ENCODE measurements around the gene HIVEP2. TPM values are rescaled to one million over a fixed set of nuclear protein-coding genes. Genes with fewer than 3 reads are reported as not detected.
A peak's percentile ranks its signal among the peaks of the same experiment; 100 is the strongest.

HIVEP2 gene
- total and polyA plus RNA-seq, 2 of the 4 experiments (the other 2 are of a cell fraction) = 4.3 to 11.3 TPM

GRCh38 chr6:142914937-142915697, 29.9 kb downstream of the HIVEP2 start:
- Histone ChIP-seq H2AK9ac (replicated peaks; ENCODE audit: low read depth, low read length, poor library complexity) (no peak overlapping the region), H3K79me1 (ENCODE audit: low read depth in 1 of 2, low read length in 2 of 2) (peaks cover 38 to 67% of the 10 kb centered on the region in 2 experiments), H3K4me1 (ENCODE audit: control insufficient read depth, insufficient read depth, low read length) (peaks cover 2% of the 10 kb centered on the region), H4K8ac (ENCODE audit: low read depth in 2 of 2, low read length in 2 of 2) (no peak overlapping the region), H2BK15ac (ENCODE audit: low read depth, low read length) (no peak overlapping the region), H3K4me3 (ENCODE audit: insufficient read depth, low read depth, low read length) (no peak overlapping the region), H3K9me1 (ENCODE audit: insufficient read depth, low read length) (peaks cover 5% of the 10 kb centered on the region), H4K5ac (ENCODE audit: low read depth, low read length) (no peak overlapping the region), H3K27ac (ENCODE audit: insufficient read depth, low read length) (no peak overlapping the region), H2BK5ac (ENCODE audit: low read depth, low read length, poor library complexity, severe bottlenecking) (no peak overlapping the region), H3K27me3 (ENCODE audit: control insufficient read depth, insufficient read depth, low read length) (no peaks in the 10 kb centered on the region), H3K56ac (ENCODE audit: extremely low read depth, insufficient read depth, low read length) (no peak overlapping the region), H2AFZ (replicated peaks; ENCODE audit: low read length, poor library complexity) (no peak overlapping the region), H4K91ac (ENCODE audit: insufficient read depth, low read depth, low read length) (no peak overlapping the region), H2BK20ac (ENCODE audit: low read depth, low read length) (no peak overlapping the region), H3K14ac (replicated peaks; ENCODE audit: low read depth, low read length) (no peak overlapping the region), H2AK5ac (ENCODE audit: low read depth, low read length) (no peak overlapping the region), H3K4ac (ENCODE audit: low read depth, low read length) (no peak overlapping the region), H3K9me3 (ENCODE audit: control insufficient read depth, insufficient read depth, low read length) (no peaks in the 10 kb centered on the region), H3K4me2 (ENCODE audit: low read depth, low read length) (no peak overlapping the region), H3K9ac (ENCODE audit: low read depth, low read length) (no peak overlapping the region), H3K18ac (ENCODE audit: low read depth, low read length) (no peak overlapping the region), H4K20me1 (ENCODE audit: insufficient read depth, low read length) (no peaks in the 10 kb centered on the region), H2BK120ac (ENCODE audit: low read depth, low read length) (no peak overlapping the region), H3K36me3 (ENCODE audit: control insufficient read depth, insufficient read depth, low read length) (peaks cover 2% of the 10 kb centered on the region; the same call in 1 of the 2 replicates), H3K23ac (ENCODE audit: low read depth, low read length) (no peak overlapping the region)
- ChIA-PET POLR2A (ENCODE audit: unreplicated experiment) (no interaction called here), CTCF (no interaction called here)
- peak; percentile 49 for TF ChIP-seq CEBPB (IDR thresholded peaks at IDR 0.05; ENCODE audit: low read depth, low read length)
- no peak for TF ChIP-seq MXI1 (IDR thresholded peaks at IDR 0.05; ENCODE audit: borderline replicate concordance, low read depth, low read length)
- TF ChIP-seq BHLHE40 (IDR thresholded peaks at IDR 0.05; ENCODE audit: low read depth, low read length) = no peak
- in situ Hi-C loops (cut with MboI; ENCODE audit: low sequenced_read_pairs) = no loop called here
- DNase-seq = no peak
- dilution Hi-C loops (cut with HindIII; ENCODE audit: low sequenced_read_pairs, unreplicated experiment) = no loop called here
- BruUV-seq (replicated peaks) = no TSS peak
- intact Hi-C loops (cut with micrococcal nuclease) = no loop called here
- ATAC-seq (ENCODE audit: low read depth) = no peak
- WGBS, 2 experiments (ENCODE audit: extremely low coverage in 2 of 2, insufficient read length in 1 of 2) = 100% methylated on average over 1 of the region's 2 CpGs; no CpG with 5 or more reads in 1 of the 2 experiments
